ENCODE results near the gene DNM1L. TPM values are rescaled to one million over a fixed set of nuclear protein-coding genes. Genes with fewer than 3 reads are reported as not detected.

The DNM1L gene
- polyA plus RNA-seq, 2 of the 4 experiments (the other 2 are of a cell fraction) = 67.0 to 121 TPM

DNA sequence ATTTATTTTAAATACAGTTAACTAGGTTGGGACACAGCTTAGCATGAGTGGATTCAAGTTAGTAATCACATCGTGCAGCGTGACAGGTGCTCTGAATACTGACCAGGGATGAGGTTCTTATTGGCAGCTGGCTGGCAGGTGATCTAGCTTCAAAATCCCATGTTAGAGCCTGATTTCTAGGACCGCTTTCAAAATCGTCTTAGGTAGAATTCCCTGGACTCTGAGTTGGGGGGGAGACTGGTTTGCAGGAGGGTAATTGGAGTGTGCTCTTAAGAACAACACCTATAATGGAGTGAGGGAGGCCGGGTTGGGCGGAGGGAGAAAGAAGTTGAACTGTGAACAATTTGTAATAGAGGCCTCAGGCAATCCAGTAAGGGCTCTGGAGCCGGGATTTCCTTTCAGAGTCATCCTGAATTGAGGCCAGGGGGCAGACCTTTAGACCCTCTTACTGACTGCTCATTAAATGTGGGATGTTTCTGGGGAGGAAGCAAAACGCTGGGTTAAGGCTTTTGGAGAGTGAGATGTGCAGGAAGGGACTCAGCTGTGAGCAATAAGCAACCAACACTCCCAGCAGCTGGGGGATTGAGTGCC, 77.5 kb downstream of the DNM1L start:
- Histone ChIP-seq H3K4me3 (peak overlapping the region; percentile 70; the same call in 1 of the 3 replicates), H3K4me2 (peak overlapping the region; percentile 96), H3K27ac (peak overlapping the region in 1 of 2 experiments; percentile 96; a peak in 2 of 6 replicates), H3K4me1 (peaks cover 13% of the 10 kb centered on the region), H3K9me3 (no peaks in the 10 kb centered on the region)
- FAIRE-seq (no peak), ATAC-seq (no peak; a peak in 2 of 6 replicates), DNase-seq (ENCODE audit: low read depth in 1 of 2, low spot score in 1 of 2) (no peak)
- ChIA-PET POLR2A (interaction anchor here (2.4 to 2.6 kb wide), 2 partner anchors 300 to 1265 kb away, joined by 12 to 38 read pairs; partner anchors contain the start of gene ALG10), CTCF (interaction anchor here (0.6 to 4.8 kb wide), 42 partner anchors 8 to 1273 kb away, joined by 3 to 78 read pairs (median 4); partner anchors contain the start of genes ALG10, FGD4 and PKP2)
- TF ChIP-seq CEBPB (IDR thresholded peaks at IDR 0.05) (no peak), RAD21 (conservative IDR thresholded peaks at IDR 0.05 in 1 of 2, IDR thresholded peaks at IDR 0.05 in 1 of 2) (peak in 1 of 2 experiments; percentile 5; a peak in 1 of 5 replicates), CTCF (IDR thresholded peaks at IDR 0.05) (peak; percentile 10; the same call in 1 of the 3 replicates)
- 35% methylated on average over 8 of the region's 8 CpGs for WGBS (ENCODE audit: missing lambda C conversion rate)

- no peak for ATAC-seq
- CTCF ChIA-PET = interaction anchor here (0.6 to 4.8 kb wide), 10 partner anchors 10 to 1264 kb away, joined by 3 to 78 read pairs (median 4); partner anchors contain the start of gene ALG10
- 69% methylated on average over 3 of the region's 3 CpGs for WGBS (ENCODE audit: missing lambda C conversion rate)
- no peaks in the 10 kb centered on the region for H3K9me3 ChIP-seq
- POLR2A ChIA-PET = interaction anchor here (1.3 kb wide), 1 partner anchor 1265 kb away, joined by 3 read pairs; the partner anchor contains the start of gene ALG10
- peaks cover 13% of the 10 kb centered on the region for H3K4me1 ChIP-seq
- no peak overlapping the region for H3K4me3 ChIP-seq
- TF ChIP-seq PHF8 (IDR thresholded peaks at IDR 0.05; ENCODE audit: borderline replicate concordance, low read depth) (no peak), BHLHE40 (IDR thresholded peaks at IDR 0.05; ENCODE audit: low read depth, low read length) (no peak), SREBF2 (IDR thresholded peaks at IDR 0.05) (no peak), PBX3 (IDR thresholded peaks at IDR 0.05) (no peak), RNF2 (IDR thresholded peaks at IDR 0.05; ENCODE audit: borderline replicate concordance, low read depth) (no peak), HEYL (CRISPR knock-in tag; IDR thresholded peaks at IDR 0.05) (no peak), ZFP36 (IDR thresholded peaks at IDR 0.05; ENCODE audit: borderline replicate concordance, partially characterized antibody) (no peak), TP53 (CRISPR knock-in tag; IDR thresholded peaks at IDR 0.05) (no peak), CTCF (IDR thresholded peaks at IDR 0.05) (no peak), CHD4 (IDR thresholded peaks at IDR 0.05; ENCODE audit: borderline replicate concordance) (no peak), RFX5 (IDR thresholded peaks at IDR 0.05) (no peak), NR3C1 (IDR thresholded peaks at IDR 0.05) (no peak), KDM5A (IDR thresholded peaks at IDR 0.05) (no peak), GATA3 (IDR thresholded peaks at IDR 0.05; ENCODE audit: borderline replicate concordance) (no peak), POLR2A (IDR thresholded peaks at IDR 0.05; ENCODE audit: low read length) (no peak)
- TF ChIP-seq, protein P1, sequence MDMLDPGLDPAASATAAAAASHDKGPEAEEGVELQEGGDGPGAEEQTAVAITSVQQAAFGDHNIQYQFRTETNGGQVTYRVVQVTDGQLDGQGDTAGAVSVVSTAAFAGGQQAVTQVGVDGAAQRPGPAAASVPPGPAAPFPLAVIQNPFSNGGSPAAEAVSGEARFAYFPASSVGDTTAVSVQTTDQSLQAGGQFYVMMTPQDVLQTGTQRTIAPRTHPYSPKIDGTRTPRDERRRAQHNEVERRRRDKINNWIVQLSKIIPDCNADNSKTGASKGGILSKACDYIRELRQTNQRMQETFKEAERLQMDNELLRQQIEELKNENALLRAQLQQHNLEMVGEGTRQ (IDR thresholded peaks at IDR 0.05) = no peak
- TF ChIP-seq, protein P2, sequence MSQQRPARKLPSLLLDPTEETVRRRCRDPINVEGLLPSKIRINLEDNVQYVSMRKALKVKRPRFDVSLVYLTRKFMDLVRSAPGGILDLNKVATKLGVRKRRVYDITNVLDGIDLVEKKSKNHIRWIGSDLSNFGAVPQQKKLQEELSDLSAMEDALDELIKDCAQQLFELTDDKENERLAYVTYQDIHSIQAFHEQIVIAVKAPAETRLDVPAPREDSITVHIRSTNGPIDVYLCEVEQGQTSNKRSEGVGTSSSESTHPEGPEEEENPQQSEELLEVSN (IDR thresholded peaks at IDR 0.05; ENCODE audit: borderline replicate concordance, low read depth) = no peak
- TF ChIP-seq, protein P3, sequence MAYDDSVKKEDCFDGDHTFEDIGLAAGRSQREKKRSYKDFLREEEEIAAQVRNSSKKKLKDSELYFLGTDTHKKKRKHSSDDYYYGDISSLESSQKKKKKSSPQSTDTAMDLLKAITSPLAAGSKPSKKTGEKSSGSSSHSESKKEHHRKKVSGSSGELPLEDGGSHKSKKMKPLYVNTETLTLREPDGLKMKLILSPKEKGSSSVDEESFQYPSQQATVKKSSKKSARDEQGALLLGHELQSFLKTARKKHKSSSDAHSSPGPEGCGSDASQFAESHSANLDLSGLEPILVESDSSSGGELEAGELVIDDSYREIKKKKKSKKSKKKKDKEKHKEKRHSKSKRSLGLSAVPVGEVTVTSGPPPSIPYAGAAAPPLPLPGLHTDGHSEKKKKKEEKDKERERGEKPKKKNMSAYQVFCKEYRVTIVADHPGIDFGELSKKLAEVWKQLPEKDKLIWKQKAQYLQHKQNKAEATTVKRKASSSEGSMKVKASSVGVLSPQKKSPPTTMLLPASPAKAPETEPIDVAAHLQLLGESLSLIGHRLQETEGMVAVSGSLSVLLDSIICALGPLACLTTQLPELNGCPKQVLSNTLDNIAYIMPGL (CRISPR knock-in tag; IDR thresholded peaks at IDR 0.05; ENCODE audit: borderline replicate concordance) = no peak
- H3K27ac ChIP-seq = no peak overlapping the region
- DNase-seq (ENCODE audit: low read depth in 1 of 2, low spot score in 1 of 2) = no peak
- H3K4me2 ChIP-seq = no peak overlapping the region
- FAIRE-seq = no peak
Observed at GRCh38 chr12:32757157-32757556, 78.1 kb downstream of the DNM1L start.

Data from A549 (cell line).